H1 (cell line): ENCODE results near the gene HMX1. TPM values are rescaled to one million over a fixed set of nuclear protein-coding genes. Genes with fewer than 3 reads are reported as not detected.

Experiments used
- CTCF ChIA-PET: fragments of 300-600 bp; sonication (Branson Sonifier 250); formaldehyde crosslinking; loops from one replicate; lab custom pipeline; 2021; ENCODE audit not compliant: partially characterized antibody; lab: Charles Lee
- POLR2A ChIA-PET: fragments of 300-600 bp; sonication (Branson Sonifier 250); formaldehyde crosslinking; loops from one replicate; lab custom pipeline; 2021; ENCODE audit warnings: inconsistent platforms; ENCODE audit not compliant: partially characterized antibody; lab: Charles Lee
- DNase-seq, 2 experiments: peaks; one replicate each; pipeline versions ENCODE4 v3.0.0 to v3.0.0-alpha.2; 2010 to 2022; ENCODE audit warnings: low spot score in 2 of 2, low read depth in 1 of 2, mixed read lengths in 1 of 2
- FAIRE-seq: peaks from 2 replicates; lab custom pipeline; 2011; peaks lifted over from hg19 to GRCh38; lab: Jason Lieb, UNC
- H2AFZ ChIP-seq: 2 replicates; pipeline ENCODE4 v1.8.1; 2012; ENCODE audit warnings: low read length, inconsistent platforms
- H2AK5ac ChIP-seq: 2 replicates; pipeline ENCODE4 v1.6.1; 2013; ENCODE audit warnings: low read depth, low read length
- H2BK120ac ChIP-seq: replicated peaks from 2 replicates; pipeline ENCODE3; 2013; ENCODE audit warnings: low read depth, low read length, inconsistent platforms
- H2BK12ac ChIP-seq: 2 replicates; pipeline ENCODE4 v1.6.1; 2013; ENCODE audit warnings: low read depth, low read length
- H2BK15ac ChIP-seq: 2 replicates; pipeline ENCODE4 v1.6.1; 2013; ENCODE audit warnings: low read length
- H2BK20ac ChIP-seq: 2 replicates; pipeline ENCODE4 v1.6.1; 2013; ENCODE audit warnings: low read length
- H2BK5ac ChIP-seq: 2 replicates; pipeline ENCODE4 v1.6.1; 2013; ENCODE audit warnings: low read depth, low read length
- H3K14ac ChIP-seq: 2 replicates; pipeline ENCODE4 v1.6.1; 2013; ENCODE audit warnings: inconsistent platforms; ENCODE audit not compliant: insufficient read length
- H3K18ac ChIP-seq: 2 replicates; pipeline ENCODE4 v1.6.1; 2013; ENCODE audit warnings: low read length; ENCODE audit errors: extremely low read depth
- H3K23ac ChIP-seq: 2 replicates; pipeline ENCODE4 v1.6.1; 2013; ENCODE audit warnings: inconsistent platforms; ENCODE audit not compliant: insufficient read length
- H3K23me2 ChIP-seq: 2 replicates; pipeline ENCODE4 v1.6.1; 2013; ENCODE audit warnings: low read depth, low read length
- H3K27ac ChIP-seq: 2 replicates; pipeline ENCODE4 v1.6.1; 2011; ENCODE audit warnings: low read depth, low read length, inconsistent platforms
- H3K27me3 ChIP-seq, 4 experiments: replicated peaks in 1 of 4; 1 replicate in 1 of 4; 2 replicates in 3 of 4; pipeline versions ENCODE4 v1.6.1 to v1.8.1; 2011 to 2013; ENCODE audit warnings: low read length in 3 of 4, mild to moderate bottlenecking in 3 of 4, inconsistent platforms in 2 of 4, mixed read lengths in 2 of 4, moderate library complexity in 1 of 4; ENCODE audit not compliant: control insufficient read depth in 3 of 4, insufficient read depth in 3 of 4; ENCODE audit errors: extremely low read depth in 1 of 4
- H3K36me3 ChIP-seq, 4 experiments: 2 replicates each; pipeline versions ENCODE4 v1.6.1 to v1.8.1; 2011 to 2013; ENCODE audit warnings: mild to moderate bottlenecking in 4 of 4, low read length in 3 of 4, moderate library complexity in 2 of 4, control low read depth in 1 of 4, inconsistent platforms in 1 of 4; ENCODE audit not compliant: insufficient read depth in 4 of 4, control insufficient read depth in 2 of 4
- H3K4ac ChIP-seq: replicated peaks from 2 replicates; pipeline ENCODE3; 2013; ENCODE audit warnings: low read length, low read depth, mixed read lengths, inconsistent platforms; ENCODE audit not compliant: insufficient read length
- H3K4me1 ChIP-seq, 4 experiments: replicated peaks in 1 of 4; 1 replicate in 1 of 4; 2 replicates in 3 of 4; pipeline versions ENCODE4 v1.6.1 to v1.8.1; 2011 to 2013; ENCODE audit warnings: low read length in 3 of 4, inconsistent platforms in 2 of 4, mixed read lengths in 1 of 4; ENCODE audit not compliant: insufficient read depth in 4 of 4, control insufficient read depth in 3 of 4
- H3K4me2 ChIP-seq, 2 experiments: 2 replicates each; pipeline versions ENCODE4 v1.6.1 to v1.8.1; 2011 to 2013; ENCODE audit warnings: low read depth in 2 of 2, low read length in 2 of 2, control low read depth in 1 of 2, inconsistent platforms in 1 of 2, mild to moderate bottlenecking in 1 of 2; ENCODE audit not compliant: insufficient read depth in 1 of 2
- H3K4me3 ChIP-seq, 4 experiments: fragments of 200-600, 300-600 bp in 1 of 4; sonication (generic), shearing (Covaris generic), sonication (Bioruptor Twin) in 1 of 4; 2 replicates each; pipeline versions ENCODE4 v1.5.1 to v1.8.1; 2011 to 2016; ENCODE audit warnings: low read length in 4 of 4, low read depth in 3 of 4, control low read depth in 2 of 4, inconsistent platforms in 2 of 4, mild to moderate bottlenecking in 2 of 4, mixed read lengths in 1 of 4, moderate library complexity in 1 of 4; ENCODE audit not compliant: insufficient read depth in 2 of 4; ENCODE audit errors: extremely low read depth in 1 of 4
- H3K56ac ChIP-seq: replicated peaks from 2 replicates; pipeline ENCODE3; 2013; ENCODE audit warnings: low read depth, mild to moderate bottlenecking, mixed read lengths, low read length, inconsistent platforms; ENCODE audit not compliant: insufficient read length
- H3K79me1 ChIP-seq: 2 replicates; pipeline ENCODE4 v1.6.1; 2013; ENCODE audit warnings: low read depth, low read length, control low read depth
- H3K79me2 ChIP-seq, 2 experiments: 2 replicates each; pipeline versions ENCODE4 v1.6.1 to v1.8.1; 2012 to 2013; ENCODE audit warnings: low read length in 2 of 2, mild to moderate bottlenecking in 2 of 2, inconsistent platforms in 1 of 2; ENCODE audit not compliant: insufficient read depth in 2 of 2, control insufficient read depth in 1 of 2
- H3K9ac ChIP-seq, 4 experiments: replicated peaks in 1 of 4; 1 replicate in 1 of 4; 2 replicates in 3 of 4; pipeline versions ENCODE4 v1.6.1 to v1.8.1; 2011 to 2013; ENCODE audit warnings: low read depth in 3 of 4, low read length in 3 of 4, control low read depth in 2 of 4, mild to moderate bottlenecking in 2 of 4, moderate library complexity in 2 of 4, inconsistent platforms in 1 of 4; ENCODE audit errors: extremely low read depth in 1 of 4
- H3K9me3 ChIP-seq, 2 experiments: 2 replicates each; pipeline versions ENCODE4 v1.6.1 to v1.8.1; 2012 to 2013; ENCODE audit warnings: mild to moderate bottlenecking in 2 of 2, moderate library complexity in 2 of 2, control low read depth in 1 of 2, inconsistent platforms in 1 of 2, low read depth in 1 of 2, low read length in 1 of 2, mixed read lengths in 1 of 2; ENCODE audit not compliant: insufficient read depth in 2 of 2
- H4K20me1 ChIP-seq, 2 experiments: replicated peaks in 1 of 2; 2 replicates each; pipeline versions ENCODE3 to v1.8.1; 2011 to 2013; ENCODE audit warnings: inconsistent platforms in 2 of 2, low read length in 2 of 2, mild to moderate bottlenecking in 1 of 2; ENCODE audit not compliant: insufficient read depth in 2 of 2, control insufficient read depth in 1 of 2
- H4K5ac ChIP-seq: 2 replicates; pipeline ENCODE4 v1.6.1; 2013; ENCODE audit warnings: low read length, low read depth, mixed read lengths, inconsistent platforms; ENCODE audit not compliant: insufficient read length
- H4K8ac ChIP-seq: 2 replicates; pipeline ENCODE4 v1.8.0; 2013; ENCODE audit warnings: mild to moderate bottlenecking, moderate library complexity, low read length, inconsistent platforms; ENCODE audit not compliant: insufficient read depth; ENCODE audit errors: extremely low read depth
- H4K91ac ChIP-seq: replicated peaks from 2 replicates; pipeline ENCODE3; 2013; ENCODE audit warnings: low read length, mixed read lengths, inconsistent platforms; ENCODE audit not compliant: insufficient read length
- CTBP2 ChIP-seq: IDR thresholded peaks from 2 replicates; pipeline ENCODE4 v1.7.0; 2011; ENCODE audit warnings: borderline replicate concordance, mild to moderate bottlenecking, moderate library complexity, mixed read lengths, low read length; ENCODE audit not compliant: insufficient read depth, insufficient read length
- KDM1A ChIP-seq: fragments of 200-600, 300-600 bp; sonication (generic); IDR thresholded peaks from 2 replicates; pipeline ENCODE4 v1.7.1; 2016; ENCODE audit warnings: mild to moderate bottlenecking, low read length, borderline replicate concordance
- KDM4A ChIP-seq: IDR thresholded peaks from one replicate; pipeline ENCODE4 v1.7.1; 2012; ENCODE audit warnings: low read depth, mild to moderate bottlenecking, moderate library complexity, low read length, inconsistent platforms; ENCODE audit not compliant: severe bottlenecking
- MAX ChIP-seq: IDR thresholded peaks from 2 replicates; pipeline ENCODE4 v1.6.1; 2012; ENCODE audit warnings: inconsistent platforms
- RNF2 ChIP-seq: fragments of 200-900, 300-1000 bp; sonication (generic); IDR thresholded peaks from 2 replicates; pipeline ENCODE4 v1.7.1; 2016; ENCODE audit warnings: borderline replicate concordance, low read depth, mild to moderate bottlenecking, antibody characterized with exemption, low read length; ENCODE audit not compliant: poor library complexity, severe bottlenecking; ENCODE audit errors: missing control alignments
- SIN3A ChIP-seq, 2 experiments: IDR thresholded peaks in 1 of 2; conservative IDR thresholded peaks in 1 of 2; 2 replicates each; pipeline ENCODE4 v1.6.1; 2011 to 2012; ENCODE audit warnings: low read length in 2 of 2, improper control_type of control experiment in 1 of 2, low read depth in 1 of 2, mild to moderate bottlenecking in 1 of 2
- SUZ12 ChIP-seq: fragments of 200-600 bp; sonication (generic); IDR thresholded peaks from 2 replicates; pipeline ENCODE4 v1.6.1; 2012; ENCODE audit warnings: mild to moderate bottlenecking, inconsistent platforms, low read length, moderate library complexity, mixed read lengths
- TEAD4 ChIP-seq: IDR thresholded peaks from 2 replicates; pipeline ENCODE4 v1.6.1; 2012; ENCODE audit warnings: low read depth, low read length, inconsistent platforms, mixed read lengths
- WGBS, 2 experiments: shearing (Covaris generic) in 1 of 2; methylation state at CpG; one replicate each; pipeline versions ENCODE4 v1.1.6 to v1.1.7; 2013 to 2015; ENCODE audit warnings: low lambda C conversion rate in 2 of 2, mixed read lengths in 2 of 2, inconsistent platforms in 1 of 2, low coverage in 1 of 2, missing lambda C conversion rate in 1 of 2; ENCODE audit not compliant: insufficient replicate concordance in 2 of 2, insufficient coverage in 1 of 2, insufficient read length in 1 of 2; ENCODE audit errors: extremely low coverage in 1 of 2, missing lambda C conversion rate in 1 of 2; 5-methylcytosine and 5-hydroxymethylcytosine counted together
- polyA plus RNA-seq, 7 experiments: library from polyadenylated mRNA; depleted of rRNA in 3 of 7; stranded (reverse) in 5 of 7; unstranded in 2 of 7; fragments of >200 nt in 5 of 7; fragments of 200-250 nt in 2 of 7; gene quantifications; 1 replicate in 5 of 7; 2 replicates in 1 of 7; 4 replicates in 1 of 7; pipeline versions ENCODE4 v1.2.1 to v1.2.3, GENCODE V29; 2011 to 2013; ENCODE audit warnings: missing spikeins in 2 of 7, mixed read lengths in 2 of 7
- total RNA-seq: library from RNA; stranded (reverse); fragmentation: NEBNext Ultra II Directional; extraction: Animal tissue kit (Norgen Biotek cat#: 25700); gene quantifications from 2 replicates; pipeline ENCODE4 v1.2.1, GENCODE V29; 2021

Gene HMX1
- total and polyA plus RNA-seq, 2 of the 8 experiments (the other 6 are each of a cell fraction or from before 2014, with no cell fraction given), result 0.26 TPM; not detected in 1

GRCh38 chr4:8876982-8877779, 5.5 kb upstream of the HMX1 start:
- no peak overlapping the region for H3K56ac ChIP-seq
- peak overlapping the region; percentile 95 for H2AK5ac ChIP-seq
- 18% methylated on average over 9 of the region's 11 CpGs; no CpG with 5 or more reads in 1 of the 2 experiments for WGBS, 2 experiments
- H3K36me3 ChIP-seq, result peaks cover 0 to 11% (median 0%) of the 10 kb centered on the region in 4 experiments; a peak in 1 of 8 replicates
- peak overlapping the region; percentile 87; the same call in 1 of the 2 replicates for H3K18ac ChIP-seq
- H3K79me2 ChIP-seq, result no peaks in the 10 kb centered on the region
- FAIRE-seq, result no peak
- peak overlapping the region; percentile 61 for H3K4ac ChIP-seq
- H3K4me3 ChIP-seq, result peak overlapping the region in 2 of 4 experiments; percentile 12 to 50; a peak in 2 of 8 replicates
- CTCF ChIA-PET, result interaction anchor here (0.6 to 1.7 kb wide), 6 partner anchors 9 to 398 kb away, joined by 3 to 11 read pairs (median 3); no protein-coding TSS in a partner anchor
- no peak overlapping the region for H4K5ac ChIP-seq
- peak overlapping the region; percentile 95 for H2BK12ac ChIP-seq
- H4K20me1 ChIP-seq, result peaks cover 14 to 32% of the 10 kb centered on the region in 2 experiments
- H2BK120ac ChIP-seq, result no peak overlapping the region
- H2BK20ac ChIP-seq, result peak overlapping the region; percentile 80
- no peak overlapping the region for H3K14ac ChIP-seq
- H4K91ac ChIP-seq, result no peak overlapping the region
- TF ChIP-seq KDM1A (0 out of 2 replicates have a peak, but pooled peaks have one; percentile 10), RNF2 (peak; percentile 30), SUZ12 (0 out of 2 replicates have a peak, but pooled peaks have one; percentile 4), KDM4A (peak; percentile 26), TEAD4 (peak; percentile 34; the same call in 1 of the 2 replicates), SIN3A (conservative IDR thresholded peaks at IDR 0.05 in 1 of 2, IDR thresholded peaks at IDR 0.05 in 1 of 2; ENCODE audit: low read depth in 1 of 2, low read length in 2 of 2) (no peak), MAX (no peak), CTBP2 (peak; percentile 93)
- TF ChIP-seq, all 59 proteins: peak for 6
- Histone ChIP-seq H3K23me2 (peaks cover 9% of the 10 kb centered on the region), H3K4me1 (peaks cover 0 to 14% (median 8%) of the 10 kb centered on the region in 4 experiments; a peak in 4 of 7 replicates), H3K23ac (no peak overlapping the region), H3K79me1 (no peaks in the 10 kb centered on the region), H2BK15ac (peak overlapping the region; percentile 81; the same call in 1 of the 2 replicates), H2AFZ (no peak overlapping the region), H3K4me2 (peak overlapping the region; percentile 49 to 67), H3K27ac (no peak overlapping the region), H2BK5ac (peak overlapping the region; percentile 18; the same call in 1 of the 2 replicates), H3K9ac (no peak overlapping the region), H3K9me3 (no peaks in the 10 kb centered on the region; a peak in 1 of 4 replicates), H4K8ac (no peak overlapping the region), H3K27me3 (peaks cover 73 to 96% (median 94%) of the 10 kb centered on the region in 4 experiments)
- POLR2A ChIA-PET, result interaction anchor here (2.2 kb wide), 1 partner anchor 14 kb away, joined by 7 read pairs; no protein-coding TSS in a partner anchor
- DNase-seq, result peak in 1 of 2 experiments; percentile 72
